ENCODE measurements around the gene HECTD2. TPM values are rescaled to one million over a fixed set of nuclear protein-coding genes. Genes with fewer than 3 reads are reported as not detected.

HECTD2 gene
- total and polyA plus RNA-seq, 9 of the 15 experiments (the other 6 are each of a cell fraction or from before 2014, with no cell fraction given): 1.3 to 5.9 (median 3.9) TPM

DNA sequence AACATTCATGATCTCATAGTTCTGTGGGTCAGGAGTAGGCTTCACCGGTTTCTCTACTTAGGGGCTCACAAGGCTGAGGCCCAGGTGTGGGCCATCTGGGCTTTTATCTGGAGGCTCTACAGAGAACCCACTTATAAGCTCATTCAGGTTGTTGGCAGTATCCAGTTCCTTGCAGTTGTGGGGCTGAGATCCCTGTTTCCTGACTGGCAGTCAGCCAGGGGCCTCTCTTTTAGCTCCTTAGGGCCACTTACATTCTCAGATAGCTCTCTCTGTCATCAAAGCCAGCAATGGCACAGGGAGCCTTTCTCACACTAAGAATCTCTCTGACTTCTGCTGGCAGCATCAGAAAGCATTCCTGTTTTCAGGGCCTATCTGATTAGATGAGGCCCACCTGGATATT lies 18.2 kb upstream of the HECTD2 start (continued):
- TF ChIP-seq CEBPG (CRISPR knock-in tag; IDR thresholded peaks at IDR 0.05): no peak
- TF ChIP-seq CEBPG (tag; conservative IDR thresholded peaks at IDR 0.05 in 1 of 2, IDR thresholded peaks at IDR 0.05 in 1 of 2): no peak
- TF ChIP-seq DNMT1 (IDR thresholded peaks at IDR 0.05): no peak
- no peak for TF ChIP-seq SMARCB1 (IDR thresholded peaks at IDR 0.05; ENCODE audit: insufficient read length, low read depth)
- no peak for TF ChIP-seq RBM15 (IDR thresholded peaks at IDR 0.05; ENCODE audit: insufficient read depth, low read length)
- TF ChIP-seq, protein P1, sequence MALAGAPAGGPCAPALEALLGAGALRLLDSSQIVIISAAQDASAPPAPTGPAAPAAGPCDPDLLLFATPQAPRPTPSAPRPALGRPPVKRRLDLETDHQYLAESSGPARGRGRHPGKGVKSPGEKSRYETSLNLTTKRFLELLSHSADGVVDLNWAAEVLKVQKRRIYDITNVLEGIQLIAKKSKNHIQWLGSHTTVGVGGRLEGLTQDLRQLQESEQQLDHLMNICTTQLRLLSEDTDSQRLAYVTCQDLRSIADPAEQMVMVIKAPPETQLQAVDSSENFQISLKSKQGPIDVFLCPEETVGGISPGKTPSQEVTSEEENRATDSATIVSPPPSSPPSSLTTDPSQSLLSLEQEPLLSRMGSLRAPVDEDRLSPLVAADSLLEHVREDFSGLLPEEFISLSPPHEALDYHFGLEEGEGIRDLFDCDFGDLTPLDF (CRISPR knock-in tag; IDR thresholded peaks at IDR 0.05): no peak
- TF ChIP-seq TEAD2 (tag; IDR thresholded peaks at IDR 0.05): no peak
- no peak for TF ChIP-seq POLR2B (IDR thresholded peaks at IDR 0.05; ENCODE audit: low read depth, partially characterized antibody)
- TF ChIP-seq FOXO4 (CRISPR knock-in tag; IDR thresholded peaks at IDR 0.05): no peak
- TF ChIP-seq BCL6 (CRISPR knock-in tag; IDR thresholded peaks at IDR 0.05): no peak
- TF ChIP-seq MAFG (tag; conservative IDR thresholded peaks at IDR 0.05): no peak
- no peak for TF ChIP-seq NFYB (IDR thresholded peaks at IDR 0.05; ENCODE audit: extremely low read depth, insufficient read length)
- no peak for TF ChIP-seq ZKSCAN1 (IDR thresholded peaks at IDR 0.05; ENCODE audit: low read depth, low read length)

Measured in K562 (cell line).